GM19193 (cell line): ENCODE results near the gene CEP250.

ENCODE experiments used
- POLR2A ChIP-seq: IDR thresholded peaks from 4 replicates; pipeline ENCODE4 v1.6.1; 2011; ENCODE audit not compliant: insufficient read depth, insufficient read length; ENCODE audit errors: extremely low read depth

CEP250 gene

GRCh38 chr20:35472209-35472608, 16.8 kb downstream of the CEP250 start:
- no peak for TF ChIP-seq POLR2A

GRCh38 chr20:35473684-35474083, 18.3 kb downstream of the CEP250 start:
- no peak for TF ChIP-seq POLR2A

DNA sequence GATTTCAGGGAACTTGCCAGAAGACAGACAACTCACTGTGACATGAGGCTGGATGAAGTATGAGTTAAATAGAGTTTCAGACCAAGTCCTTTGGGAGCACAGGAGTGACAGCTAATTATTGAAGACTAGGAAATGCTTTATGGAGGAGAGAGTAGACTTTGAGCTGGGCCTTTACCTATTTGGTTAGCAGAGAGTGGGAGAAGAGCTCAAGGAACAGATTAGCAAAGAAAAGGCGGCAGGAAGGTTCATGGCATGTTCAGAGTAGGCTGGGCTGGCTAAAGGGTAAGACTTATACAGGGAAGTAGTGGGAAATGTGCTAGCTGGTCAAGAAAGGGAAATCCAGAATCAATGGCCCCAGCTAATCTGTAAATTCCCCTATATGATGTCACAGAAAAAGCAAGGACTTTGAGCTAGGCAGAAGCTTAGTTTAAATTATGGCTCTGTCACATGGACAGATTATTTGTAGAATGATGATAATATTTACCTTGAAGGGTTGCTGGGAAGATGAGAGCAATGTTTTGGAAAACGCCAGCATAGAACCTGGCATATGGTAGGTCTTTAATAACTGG, 19.0 kb downstream of the CEP250 start:
- TF ChIP-seq POLR2A = no peak

GRCh38 chr20:35476288-35476687, 20.9 kb downstream of the CEP250 start:
- TF ChIP-seq POLR2A = no peak

DNA sequence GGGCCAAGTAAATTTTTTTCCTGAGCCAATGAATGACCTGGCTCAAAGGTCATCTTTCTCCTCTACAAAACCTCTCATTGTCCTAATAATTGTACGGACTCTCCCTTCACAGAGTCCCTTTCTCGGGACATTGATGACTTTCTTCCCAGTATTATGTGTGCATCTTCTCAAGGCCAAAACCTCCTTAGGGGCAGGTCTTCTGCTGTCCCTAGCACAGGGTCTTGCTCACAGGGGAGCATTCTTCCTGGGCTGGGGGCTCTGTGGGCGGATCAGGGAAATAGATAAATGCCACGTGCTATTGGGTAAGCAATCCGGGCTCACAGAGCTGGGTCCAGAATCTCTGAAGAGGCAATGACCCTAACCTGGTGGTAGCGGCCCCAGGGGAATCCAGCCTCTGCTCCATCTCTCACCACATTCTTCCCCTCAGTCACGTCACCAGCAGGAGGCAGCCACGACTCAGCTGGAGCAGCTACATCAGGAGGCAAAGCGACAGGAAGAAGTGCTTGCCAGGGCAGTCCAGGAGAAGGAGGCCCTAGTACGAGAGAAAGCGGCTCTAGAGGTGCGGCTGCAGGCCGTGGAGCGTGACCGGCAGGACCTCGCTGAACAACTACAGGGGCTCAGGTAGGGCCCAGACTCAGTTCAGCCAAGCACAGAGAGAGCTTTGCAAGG, 23.5 kb downstream of the CEP250 start:
- TF ChIP-seq POLR2A = no peak

DNA sequence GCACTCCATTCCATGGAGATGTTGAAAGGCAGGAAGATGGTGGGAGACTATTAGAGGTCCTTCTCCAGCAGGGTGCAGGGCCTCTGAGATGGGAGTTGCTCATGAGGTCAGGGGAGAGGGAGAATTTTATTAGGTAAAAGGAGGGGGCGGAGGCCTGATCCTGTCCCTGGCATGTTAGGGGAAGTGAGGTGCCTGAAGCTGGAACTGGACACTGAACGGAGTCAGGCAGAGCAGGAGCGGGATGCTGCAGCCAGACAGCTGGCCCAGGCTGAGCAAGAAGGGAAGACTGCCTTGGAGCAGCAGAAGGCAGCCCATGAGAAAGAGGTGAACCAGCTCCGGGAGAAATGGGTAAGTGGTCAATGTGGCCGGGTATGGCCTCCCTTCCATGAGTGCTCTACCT, 24.4 kb downstream of the CEP250 start:
- no peak for TF ChIP-seq POLR2A

DNA sequence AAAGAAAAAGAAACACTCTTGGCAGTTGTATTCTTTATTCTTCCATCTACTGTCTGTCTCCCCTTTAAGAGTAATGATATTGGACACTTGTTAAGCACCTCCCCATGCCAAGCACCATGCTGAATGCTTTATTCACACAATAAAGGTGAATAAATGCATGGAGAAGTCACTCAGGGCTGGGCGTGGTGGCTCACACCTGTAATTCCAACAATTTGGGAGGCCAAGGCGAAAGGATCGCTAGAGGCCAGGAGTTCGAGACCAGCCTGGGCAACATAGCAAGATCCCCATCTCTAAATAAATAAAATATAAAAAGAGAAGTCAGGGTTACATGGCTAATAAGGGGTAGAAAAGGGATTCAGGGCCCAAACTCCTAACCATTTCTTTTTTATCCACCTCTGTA, 32.1 kb downstream of the CEP250 start:
- no peak for TF ChIP-seq POLR2A

GRCh38 chr20:35489717-35490116, 34.3 kb downstream of the CEP250 start:
- no peak for TF ChIP-seq POLR2A

- peak; percentile 79 for TF ChIP-seq POLR2A
Measured at GRCh38 chr20:35490736-35491181, 35.4 kb downstream of the CEP250 start.

DNA sequence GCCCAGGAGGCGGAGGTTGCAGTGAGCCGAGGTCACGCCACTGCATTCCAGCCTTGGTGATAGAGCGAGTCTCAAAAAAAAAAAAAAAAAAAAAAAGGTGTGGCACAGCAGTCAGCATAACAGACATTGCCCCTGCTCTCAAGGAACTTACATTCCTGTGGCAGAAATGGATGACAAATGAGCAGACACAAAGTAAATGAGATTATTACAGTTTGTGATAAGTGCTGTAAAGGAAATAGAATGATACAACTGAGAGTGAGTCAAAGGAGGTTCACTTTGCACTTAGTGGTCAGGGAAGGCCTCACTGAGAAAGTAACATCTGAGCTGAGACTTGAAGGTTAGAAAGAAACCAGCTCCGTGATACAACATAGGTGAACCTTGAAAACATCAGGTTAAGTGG, 36.4 kb downstream of the CEP250 start:
- no peak for TF ChIP-seq POLR2A

DNA sequence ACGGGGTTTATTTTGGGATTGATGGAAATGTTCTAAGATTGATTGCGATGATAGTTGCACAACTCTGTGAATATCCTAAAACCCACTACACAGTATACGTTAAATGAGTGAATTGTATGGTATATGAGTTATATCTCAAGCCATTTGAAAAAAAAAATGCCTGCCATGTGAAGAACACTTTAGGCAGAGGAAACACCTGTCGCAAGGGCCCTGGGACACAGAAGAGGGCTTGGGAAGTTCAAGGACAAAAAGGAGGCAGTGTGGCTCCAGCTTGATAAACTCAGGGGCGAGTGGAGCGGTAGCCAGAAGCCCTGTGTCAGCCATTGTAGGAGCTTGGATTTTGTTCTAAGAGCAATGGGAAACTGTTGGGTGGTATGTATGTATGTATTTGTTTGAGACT, 37.0 kb downstream of the CEP250 start:
- no peak for TF ChIP-seq POLR2A

GRCh38 chr20:35496481-35496880, 41.1 kb downstream of the CEP250 start:
- TF ChIP-seq POLR2A = no peak

DNA sequence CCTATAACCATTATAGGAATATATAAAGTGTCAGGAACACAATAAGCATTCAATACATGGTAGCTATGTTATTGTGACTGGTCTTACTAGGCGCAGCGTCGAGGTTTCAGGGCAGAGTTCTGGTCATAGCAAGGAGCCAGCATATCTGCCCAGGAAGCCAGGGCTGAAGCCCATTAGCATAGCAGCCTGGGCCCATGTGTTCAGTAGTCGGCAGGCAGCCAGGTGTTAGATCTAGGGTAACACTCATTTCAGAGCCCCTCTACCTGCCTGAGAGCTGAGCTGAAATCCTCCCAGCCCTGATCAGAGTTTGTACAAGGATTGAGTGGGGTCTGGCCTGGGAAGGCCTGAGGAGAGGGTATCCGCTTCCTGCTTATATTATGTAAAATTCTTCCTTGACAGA, 41.9 kb downstream of the CEP250 start:
- no peak for TF ChIP-seq POLR2A

- no peak for TF ChIP-seq POLR2A
Measured at GRCh38 chr20:35497780-35498189, 42.4 kb downstream of the CEP250 start.

DNA sequence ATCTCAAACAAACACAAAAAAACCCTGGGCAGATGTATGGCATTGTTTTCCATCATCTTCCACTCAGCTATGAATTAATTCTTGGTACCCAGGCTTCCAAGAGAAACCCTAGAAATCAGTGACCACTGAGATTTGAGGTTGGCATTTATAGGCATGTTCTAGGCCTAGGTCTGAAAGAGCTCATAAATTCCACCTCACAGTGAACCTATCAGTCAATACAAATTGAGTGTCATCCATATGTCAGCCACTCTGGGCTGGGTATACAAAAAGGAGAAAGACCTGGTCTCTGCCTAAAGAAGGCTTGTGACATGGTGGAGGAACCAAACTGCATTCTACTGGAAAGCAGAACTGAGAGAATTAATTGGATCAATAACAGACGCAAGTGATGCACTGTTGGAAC, 43.9 kb downstream of the CEP250 start:
- no peak for TF ChIP-seq POLR2A

- no peak for TF ChIP-seq POLR2A
Measured at GRCh38 chr20:35502352-35502751, 47.0 kb downstream of the CEP250 start.

- TF ChIP-seq POLR2A = no peak
Measured at GRCh38 chr20:35503281-35503680, 47.9 kb downstream of the CEP250 start.

GRCh38 chr20:35503841-35504561, 48.6 kb downstream of the CEP250 start:
- TF ChIP-seq POLR2A = no peak
